Panc1 (cell line): Measurements from ENCODE around the gene PAWR. TPM values are rescaled to one million over a fixed set of nuclear protein-coding genes. Genes with fewer than 3 reads are reported as not detected.

Source experiments
- ATAC-seq: fragments of 200-7000 bp; cut with Tn5 transposase; 2 replicates; pipeline ENCODE4 v1.9.1; 2020; ENCODE audit warnings: mild to moderate bottlenecking, moderate library complexity
- BruUV-seq: library from RNA; stranded (reverse); fragments of 400-500 nt; replicated peaks from 2 replicates; lab custom pipeline; 2021; lab: Mats Ljungman, UMichigan
- CTCF ChIA-PET: fragments of 300-600 bp; sonication (Branson Sonifier 250); formaldehyde crosslinking; loops from one replicate; lab custom pipeline; 2022; ENCODE audit warnings: antibody characterized with exemption; lab: Charles Lee
- POLR2A ChIA-PET: fragments of 300-600 bp; sonication (Branson Sonifier 250); formaldehyde crosslinking; loops from one replicate; lab custom pipeline; 2022; ENCODE audit warnings: antibody characterized with exemption; lab: Charles Lee
- DNase-seq: peaks from one replicate; pipeline ENCODE4 v3.0.0-alpha.2; 2010; ENCODE audit warnings: low read depth, low spot score
- H3K27ac ChIP-seq: 2 replicates; pipeline ENCODE4 v1.5.1; 2011; ENCODE audit warnings: mild to moderate bottlenecking, low read length, inconsistent platforms
- H3K27me3 ChIP-seq: fragments of 200-500 bp; sonication (Bioruptor generic); 2 replicates; pipeline ENCODE4 v1.6.0; 2014; ENCODE audit warnings: low read length, inconsistent platforms; ENCODE audit not compliant: control insufficient read depth, insufficient read depth
- H3K36me3 ChIP-seq: fragments of 200-500 bp; sonication (Bioruptor generic); 2 replicates; pipeline ENCODE4 v1.5.1; 2014; ENCODE audit warnings: inconsistent platforms, mild to moderate bottlenecking, low read length, moderate library complexity; ENCODE audit not compliant: control insufficient read depth, insufficient read depth
- H3K4me1 ChIP-seq: 2 replicates; pipeline ENCODE4 v1.5.1; 2011; ENCODE audit warnings: inconsistent platforms, mild to moderate bottlenecking, low read length, moderate library complexity; ENCODE audit not compliant: control insufficient read depth, insufficient read depth
- H3K4me3 ChIP-seq, 2 experiments: 2 replicates each; pipeline ENCODE4 v1.5.1; 2011 to 2012; ENCODE audit warnings: low read depth in 2 of 2, low read length in 2 of 2, mild to moderate bottlenecking in 2 of 2, inconsistent platforms in 1 of 2, moderate library complexity in 1 of 2
- H3K9me3 ChIP-seq: fragments of 200-500 bp; sonication (Bioruptor generic); 2 replicates; pipeline ENCODE4 v1.5.1; 2014; ENCODE audit warnings: low read depth, mild to moderate bottlenecking, inconsistent platforms, low read length, moderate library complexity; ENCODE audit not compliant: control insufficient read depth, insufficient read depth
- CTCF ChIP-seq: fragments of 450-650 bp; IDR thresholded peaks from 2 replicates; pipeline ENCODE4 v1.5.1; 2017; ENCODE audit warnings: mild to moderate bottlenecking
- POLR2AphosphoS5 ChIP-seq: IDR thresholded peaks from 2 replicates; pipeline ENCODE4 v1.6.1; 2012; ENCODE audit warnings: mild to moderate bottlenecking, low read depth, low read length, moderate library complexity
- REST ChIP-seq, 2 experiments: IDR thresholded peaks; 2 replicates each; pipeline ENCODE4 v1.6.1; 2011 to 2012; ENCODE audit warnings: low read depth in 2 of 2, control low read depth in 1 of 2, low read length in 1 of 2, mild to moderate bottlenecking in 1 of 2, moderate library complexity in 1 of 2; ENCODE audit not compliant: insufficient read depth in 1 of 2
- SIN3A ChIP-seq: IDR thresholded peaks from 2 replicates; pipeline ENCODE4 v1.6.1; 2012; ENCODE audit warnings: low read depth, mild to moderate bottlenecking, low read length, moderate library complexity, borderline replicate concordance; ENCODE audit not compliant: insufficient read depth
- TCF7L2 ChIP-seq: IDR thresholded peaks from 2 replicates; pipeline ENCODE4 v1.6.1; 2011; ENCODE audit warnings: mild to moderate bottlenecking, low read depth, low read length, inconsistent platforms
- in situ Hi-C: cut with HindIII; loops from 2 replicates; pipeline ENCODE4 v1.10.0; 2016; ENCODE audit warnings: low sequenced_read_pairs, low pct_unique_long_range_greater_than_20kb
- intact Hi-C: fragments of 100-400 bp; cut with micrococcal nuclease; formaldehyde crosslinking; loops from one replicate; pipeline ENCODE4 v1.10.0; 2022; ENCODE audit not compliant: unreplicated experiment
- total RNA-seq: library from RNA; stranded (reverse); gene quantifications from one replicate; pipeline ENCODE4 v1.2.1, GENCODE V29; 2021; ENCODE audit not compliant: unreplicated experiment

PAWR gene
- total RNA-seq, 1 experiment from 2014 or later: 142 TPM

GRCh38 chr12:79664518-79664917, 26.2 kb downstream of the PAWR start:
- H3K4me1 ChIP-seq: peaks cover 57% of the 10 kb centered on the region
- peak overlapping the region; percentile 54; the same call in 1 of the 2 replicates for H3K27ac ChIP-seq
- ATAC-seq (no peak), DNase-seq (no peak)
- CTCF ChIA-PET: no interaction called here
- intact Hi-C loops: no loop called here
- H3K27me3 ChIP-seq: no peaks in the 10 kb centered on the region
- in situ Hi-C loops: no loop called here
- peaks cover 4% of the 10 kb centered on the region; the same call in 1 of the 2 replicates for H3K36me3 ChIP-seq
- TF ChIP-seq TCF7L2 (no peak), CTCF (no peak), POLR2AphosphoS5 (no peak), REST (IDR thresholded peaks at IDR 0.05; ENCODE audit: insufficient read depth in 1 of 2, low read depth in 2 of 2, low read length in 1 of 2) (no peak), SIN3A (no peak)
- BruUV-seq: no TSS peak
- POLR2A ChIA-PET: no interaction called here
- no peaks in the 10 kb centered on the region for H3K9me3 ChIP-seq
- no peak overlapping the region for H3K4me3 ChIP-seq

- ATAC-seq (no peak), DNase-seq (no peak)
- TF ChIP-seq REST (IDR thresholded peaks at IDR 0.05; ENCODE audit: insufficient read depth in 1 of 2, low read depth in 2 of 2, low read length in 1 of 2) (no peak), POLR2AphosphoS5 (no peak), SIN3A (no peak), TCF7L2 (peak; percentile 57; the same call in 1 of the 2 replicates)
- H3K27ac ChIP-seq: peak overlapping the region; percentile 81
- ChIA-PET CTCF (no interaction called here), POLR2A (interaction anchor here (0.6 to 0.9 kb wide), 3 partner anchors 14 to 31 kb away, joined by 4 to 7 read pairs (median 5); no protein-coding TSS in a partner anchor)
- in situ Hi-C loops: no loop called here
- no peak overlapping the region for H3K4me3 ChIP-seq
- no peaks in the 10 kb centered on the region for H3K9me3 ChIP-seq
- no peaks in the 10 kb centered on the region; the same call in 1 of the 2 replicates for H3K36me3 ChIP-seq
- no peaks in the 10 kb centered on the region for H3K27me3 ChIP-seq
- BruUV-seq: no TSS peak
- intact Hi-C loops: no loop called here
- H3K4me1 ChIP-seq: peaks cover 54% of the 10 kb centered on the region
These were observed 28.5 kb downstream of the PAWR start for GRCh38 chr12:79662046-79662811.
